ENCODE results near the gene HOXB1.
"Not testable (repeated sequence)": the region's sequence is repeated elsewhere in the genome, so short reads cannot be mapped to it uniquely, and the experiment has no call there.

The HOXB1 gene

DNA sequence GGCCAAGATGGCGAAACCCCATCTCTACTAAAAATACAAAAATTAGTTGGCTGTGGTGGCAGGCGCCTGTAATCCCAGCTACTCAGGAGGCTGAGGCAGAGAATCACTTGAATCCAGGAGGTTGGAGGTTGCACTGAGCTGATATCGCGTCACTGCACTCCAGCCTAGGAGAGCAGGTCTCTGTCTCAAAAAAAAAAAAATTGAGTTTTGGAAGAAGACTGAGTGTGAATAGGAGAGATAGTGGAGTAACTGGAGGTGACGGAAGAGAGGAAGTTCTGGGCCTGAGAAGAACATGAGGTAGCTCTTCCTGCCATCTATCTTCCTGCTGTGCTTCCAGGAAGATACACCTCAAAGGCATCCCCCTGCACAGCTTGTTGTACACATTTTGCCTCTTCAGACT is 11.4 kb downstream of the HOXB1 start:
- DNase-seq (ENCODE audit: low spot score): no peak

GRCh38 chr17:48517478-48517877 is 13.3 kb downstream of the HOXB1 start:
- DNase-seq (ENCODE audit: low spot score): no peak

- no peak for DNase-seq (ENCODE audit: low spot score)
These were observed 14.6 kb downstream of the HOXB1 start for GRCh38 chr17:48515925-48516900.

DNA sequence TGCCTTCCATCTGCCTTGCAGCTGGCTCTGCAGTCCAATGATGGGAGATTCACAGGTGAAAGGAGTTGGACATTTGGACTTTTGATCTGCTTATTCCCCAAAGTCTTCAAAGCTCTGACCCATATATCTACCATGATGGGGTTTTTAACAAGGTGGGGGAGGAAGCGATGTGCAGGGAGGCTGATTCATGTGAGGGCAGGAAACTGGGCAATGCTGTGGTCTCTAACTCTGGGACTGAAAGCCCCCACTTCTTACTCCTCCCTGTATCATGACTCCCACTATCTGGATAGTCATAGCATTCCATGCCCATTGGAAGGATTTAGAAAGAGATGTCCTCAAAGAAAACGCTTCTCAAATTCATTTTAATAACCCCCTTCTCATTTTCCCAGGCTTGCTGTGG is 16.3 kb downstream of the HOXB1 start:
- DNase-seq (ENCODE audit: low spot score): no peak

DNA sequence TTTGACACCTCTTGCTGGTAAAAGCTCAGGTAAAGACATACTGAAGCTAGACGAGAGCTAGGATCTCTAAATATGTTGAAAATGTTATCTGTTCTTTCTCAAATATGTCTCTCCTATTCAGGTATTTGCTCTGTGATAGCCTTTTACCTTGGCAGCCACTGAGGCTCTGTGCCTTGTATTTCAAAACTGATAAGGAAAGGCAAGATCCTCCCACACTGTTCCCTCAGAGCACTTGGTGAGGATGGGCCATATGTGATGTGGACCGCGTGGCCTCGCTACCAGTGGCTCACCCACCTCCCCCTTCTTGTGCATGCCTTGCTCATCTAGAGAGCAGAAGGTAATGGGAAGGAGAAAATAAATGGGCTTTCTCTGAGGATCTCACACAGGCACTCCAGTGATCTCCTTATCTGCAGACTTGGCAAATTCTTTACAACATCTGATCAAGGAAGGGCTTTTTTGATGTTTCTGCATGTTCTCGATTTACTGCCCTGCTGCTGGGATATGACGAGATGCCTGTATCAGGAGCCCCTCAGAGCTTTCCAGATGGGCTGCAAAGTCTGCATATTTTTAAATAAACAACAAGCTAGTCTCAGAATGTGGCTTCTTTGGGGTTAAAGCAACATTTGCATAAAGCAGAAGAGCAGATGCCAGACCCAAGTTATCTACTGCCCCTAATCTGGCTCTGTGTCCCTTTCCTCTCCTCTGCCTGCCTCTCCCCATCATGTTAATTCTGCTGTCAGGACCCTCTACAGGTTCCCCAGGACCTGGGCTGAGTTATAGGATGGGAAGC is 16.9 kb downstream of the HOXB1 start:
- no peak for DNase-seq (ENCODE audit: low spot score)

GRCh38 chr17:48513097-48513496 is 17.7 kb downstream of the HOXB1 start:
- DNase-seq (ENCODE audit: low spot score): peak; percentile 49

DNA sequence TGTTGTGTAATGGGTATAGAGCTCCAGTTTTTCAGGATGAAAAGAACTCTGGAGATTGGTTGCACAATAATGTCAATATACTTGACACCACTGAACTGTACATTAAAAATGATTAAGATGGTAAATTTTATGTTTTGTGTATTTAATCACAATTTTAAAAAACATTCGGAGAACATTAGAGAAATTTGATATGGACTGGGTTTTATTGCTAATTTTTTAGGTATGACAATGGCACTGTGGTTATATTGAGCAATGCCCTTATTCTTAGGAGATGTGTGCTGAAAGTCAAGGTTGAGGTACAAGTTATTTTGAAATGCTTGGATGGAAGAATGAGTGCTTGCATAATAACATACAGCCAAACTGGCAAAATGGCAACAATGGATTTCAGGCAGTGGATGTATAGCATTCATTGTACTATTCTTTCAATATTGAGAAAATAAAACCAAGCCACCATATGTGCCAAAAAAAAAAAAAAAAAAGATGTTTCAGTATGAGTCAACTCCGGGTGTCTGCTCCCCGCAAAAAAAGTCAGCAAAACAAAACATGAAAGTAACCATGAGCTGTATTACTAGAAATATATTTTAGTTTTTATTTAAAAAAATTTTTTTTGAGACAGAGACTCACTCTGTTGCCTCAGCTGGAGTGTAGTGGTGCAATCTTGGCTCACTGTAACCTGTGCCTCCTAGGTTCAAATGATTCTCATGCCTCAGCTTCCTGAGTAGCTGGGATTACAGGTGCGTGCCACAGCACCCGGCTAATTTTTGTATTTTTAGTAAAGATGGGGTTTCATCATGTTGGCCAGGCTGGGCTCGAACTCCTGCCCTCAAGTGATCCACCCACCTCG is 19.8 kb downstream of the HOXB1 start:
- DNase-seq (ENCODE audit: low spot score): peak; percentile 79

- no peak for DNase-seq (ENCODE audit: low spot score)
These were observed 20.4 kb downstream of the HOXB1 start for GRCh38 chr17:48510381-48510760.

DNA sequence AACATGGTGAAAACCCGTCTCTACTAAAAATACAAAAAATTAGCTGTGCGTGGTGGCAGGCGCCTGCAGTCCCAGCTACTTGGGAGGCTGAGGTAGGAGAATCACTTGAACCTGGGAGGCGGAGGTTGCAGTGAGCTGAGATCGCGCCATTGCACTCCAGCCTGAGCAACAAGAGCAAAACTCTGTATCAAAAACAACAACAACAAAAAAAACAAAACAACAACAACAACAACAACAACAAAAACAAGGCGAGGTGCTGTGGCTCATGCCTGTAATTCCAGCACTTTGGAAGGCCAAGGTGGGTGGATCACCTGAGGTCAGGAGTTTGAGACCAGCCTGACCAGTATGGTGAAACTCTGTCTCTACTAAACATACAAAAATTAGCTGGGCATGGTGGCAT is 21.1 kb downstream of the HOXB1 start:
- not testable (repeated sequence) for DNase-seq (ENCODE audit: low spot score)

GRCh38 chr17:48506246-48506645 is 24.6 kb downstream of the HOXB1 start:
- no peak for DNase-seq (ENCODE audit: low spot score)

DNA sequence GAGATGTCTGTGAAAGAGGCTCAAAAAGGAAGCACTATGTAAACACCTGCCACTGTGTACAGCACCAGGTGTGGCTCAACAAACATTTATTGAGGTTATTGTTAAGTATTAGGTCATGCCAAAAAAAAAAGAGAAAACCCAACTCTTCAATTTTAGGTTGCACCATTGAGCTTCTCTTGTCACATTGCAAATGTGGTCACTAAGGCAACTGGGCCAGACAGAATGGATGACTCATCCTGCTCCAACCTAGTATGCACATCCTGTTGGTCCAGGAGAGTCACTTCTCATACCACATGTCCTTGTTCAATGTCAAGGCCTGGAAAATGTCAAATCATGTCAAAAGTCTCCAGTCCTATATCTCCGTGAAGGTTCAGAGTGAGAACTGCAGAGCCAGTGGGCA is 25.0 kb downstream of the HOXB1 start:
- peak; percentile 89 for DNase-seq (ENCODE audit: low spot score)

DNA sequence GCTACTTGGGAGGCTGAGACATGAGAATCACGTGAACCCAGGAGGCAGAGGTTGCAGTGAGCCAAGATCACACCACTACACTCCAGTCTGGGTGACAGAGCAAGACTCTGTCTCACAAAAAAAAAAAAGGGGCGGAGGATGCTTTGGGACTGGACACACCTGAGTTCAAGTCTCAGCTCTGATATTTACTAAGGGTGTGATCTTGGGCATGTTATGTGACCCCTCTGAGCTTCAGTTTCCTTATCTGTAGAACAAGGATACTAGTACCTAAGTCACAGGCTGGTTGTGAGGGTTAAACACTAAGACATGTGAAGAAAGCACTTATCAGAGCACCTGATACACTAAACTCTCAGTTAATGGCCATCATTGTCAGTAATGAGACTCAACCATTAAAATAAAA is 25.9 kb downstream of the HOXB1 start:
- no peak for DNase-seq (ENCODE audit: low spot score)

DNA sequence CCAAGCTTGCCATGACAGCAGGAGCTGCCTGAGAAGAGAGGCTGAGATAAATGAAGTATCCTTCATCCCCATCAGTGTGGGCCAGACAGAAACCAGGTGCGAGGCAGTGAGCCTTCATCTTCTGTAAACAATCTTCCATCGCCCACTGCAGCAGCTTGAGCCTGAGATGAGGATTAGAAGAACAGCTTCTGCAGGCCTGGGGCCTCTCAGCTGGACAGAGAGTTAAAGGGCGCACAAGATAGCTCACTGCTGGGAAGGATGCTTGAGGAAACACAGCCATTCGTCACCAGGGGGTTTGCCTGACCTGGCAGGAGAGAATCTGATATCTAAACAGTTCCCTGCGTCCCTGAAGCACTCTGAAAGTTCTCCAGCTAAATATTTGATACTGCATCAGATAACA is 27.1 kb downstream of the HOXB1 start:
- DNase-seq (ENCODE audit: low spot score): no peak

- no peak for DNase-seq (ENCODE audit: low spot score)
These were observed 27.9 kb downstream of the HOXB1 start for GRCh38 chr17:48502901-48503300.

- DNase-seq (ENCODE audit: low spot score): no peak
These were observed 28.5 kb downstream of the HOXB1 start for GRCh38 chr17:48502312-48502711.

DNA sequence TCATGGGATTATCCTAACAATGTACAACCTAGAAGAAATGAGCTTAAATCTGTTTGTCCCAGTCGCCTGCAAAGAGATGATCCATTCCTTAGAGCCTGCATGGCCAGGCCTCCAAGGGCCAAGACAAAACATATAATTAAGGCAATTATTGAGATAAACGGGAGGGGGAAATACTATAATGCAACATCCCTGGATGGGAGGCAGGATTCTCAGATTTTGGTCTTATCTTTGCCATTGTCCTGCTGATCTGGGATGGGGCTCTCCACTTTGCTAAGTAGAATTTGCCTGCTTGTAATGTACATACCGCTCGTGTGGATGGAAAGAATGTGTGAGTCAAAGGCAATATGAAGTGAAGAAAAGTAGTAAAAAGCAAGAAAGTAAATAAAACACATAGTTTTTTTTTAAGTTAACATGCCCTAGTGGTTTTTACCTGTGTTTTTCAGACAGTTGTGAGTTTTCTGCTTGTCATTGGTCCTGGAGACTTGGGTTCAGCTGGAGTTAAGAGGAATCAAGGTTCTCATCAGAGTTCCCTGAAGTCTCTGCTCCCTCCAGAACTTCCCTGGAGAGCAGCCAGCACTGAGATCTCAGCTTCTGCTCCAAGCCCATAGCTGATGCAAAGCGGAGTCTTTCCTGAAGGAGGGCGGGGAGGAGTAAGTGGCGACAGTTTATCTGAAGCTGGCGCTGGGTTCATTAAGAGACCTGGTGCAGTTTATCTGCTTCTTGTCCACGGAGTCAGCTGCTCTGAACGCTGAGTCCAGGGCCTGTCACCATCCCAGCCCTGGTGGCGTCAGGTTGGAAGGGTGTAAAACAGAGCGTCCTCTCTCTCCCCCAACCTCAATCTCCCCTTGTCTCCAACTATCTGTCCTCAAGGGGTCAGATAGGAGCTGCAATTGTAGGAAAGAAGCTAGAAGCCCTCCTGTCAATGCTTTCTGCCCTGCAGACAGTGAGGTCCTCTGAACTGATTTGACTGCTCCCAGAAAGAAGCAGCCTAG is 30.1 kb downstream of the HOXB1 start:
- peak; percentile 30 for DNase-seq (ENCODE audit: low spot score)

DNA sequence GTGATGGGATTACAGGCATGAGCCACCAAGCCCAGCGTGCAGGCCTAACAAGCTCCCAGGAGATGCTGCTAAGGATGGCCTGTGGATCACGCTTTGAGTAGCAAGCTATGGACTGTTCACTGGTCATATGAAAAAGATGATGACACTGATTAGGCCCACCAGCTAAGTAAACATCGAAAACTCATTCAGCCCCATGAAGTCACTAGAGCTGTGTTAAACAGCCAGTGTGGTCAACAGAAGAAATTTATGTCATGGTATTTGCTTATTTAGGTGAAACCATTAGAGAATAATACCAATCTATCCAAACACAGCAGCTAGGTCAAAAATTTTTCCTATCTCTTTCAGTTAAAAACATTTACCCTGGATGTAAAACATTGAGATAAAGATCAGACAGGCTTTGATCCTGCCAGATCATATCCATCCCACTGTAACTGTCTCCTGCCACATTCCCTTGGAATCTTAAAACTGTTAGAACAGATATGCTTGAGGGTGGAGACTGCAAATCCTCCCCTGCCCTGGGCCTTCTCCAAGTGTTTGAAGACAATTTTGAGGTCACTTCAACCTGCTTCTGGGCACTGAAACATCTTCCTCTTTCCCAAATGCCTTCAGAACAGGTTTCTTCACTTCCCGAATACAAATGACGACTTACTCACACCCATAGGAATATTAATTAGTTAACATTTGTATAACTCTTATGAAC is 30.9 kb downstream of the HOXB1 start:
- no peak for DNase-seq (ENCODE audit: low spot score)

GRCh38 chr17:48499248-48499647 is 31.6 kb downstream of the HOXB1 start:
- no peak for DNase-seq (ENCODE audit: low spot score)

GRCh38 chr17:48498164-48498850 is 32.5 kb downstream of the HOXB1 start:
- no peak for DNase-seq (ENCODE audit: low spot score)

- DNase-seq (ENCODE audit: low spot score): no peak
These were observed 33.7 kb downstream of the HOXB1 start for GRCh38 chr17:48497103-48497502.
